Cardiac muscle cell (in vitro differentiated cells and primary cell): ENCODE results near the gene PPP2R2C. TPM values are rescaled to one million over a fixed set of nuclear protein-coding genes. Genes with fewer than 3 reads are reported as not detected.

Experiments
- DNase-seq, 2 donors: peaks; one replicate each; pipeline versions ENCODE4 v3.0.0 to v3.0.0-alpha.2; 2010 to 2017; ENCODE audit warnings: low read depth in 1 of 2, low spot score in 1 of 2
- H3K27ac ChIP-seq: fragments of 200-600 bp; sonication (generic); 2 replicates; pipeline ENCODE4 v1.5.1; 2016
- H3K27me3 ChIP-seq: fragments of 200-600 bp; sonication (generic); 2 replicates; pipeline ENCODE4 v1.6.0; 2016; ENCODE audit warnings: control low read depth
- H3K36me3 ChIP-seq: fragments of 200-600 bp; sonication (generic); 2 replicates; pipeline ENCODE4 v1.5.1; 2016; ENCODE audit warnings: control low read depth
- H3K4me1 ChIP-seq: fragments of 200-600 bp; sonication (generic); 2 replicates; pipeline ENCODE4 v1.8.1; 2017; ENCODE audit warnings: low read depth, mild to moderate bottlenecking, mixed run types
- H3K4me3 ChIP-seq: fragments of 200-600 bp; sonication (generic); 2 replicates; pipeline ENCODE4 v1.5.1; 2016; ENCODE audit warnings: mild to moderate bottlenecking
- H3K9me3 ChIP-seq: fragments of 200-600 bp; sonication (generic); 2 replicates; pipeline ENCODE4 v1.5.1; 2017; ENCODE audit warnings: low read depth, mild to moderate bottlenecking, control low read depth
- CTCF ChIP-seq: IDR thresholded peaks from 2 replicates; pipeline ENCODE4 v1.5.1; 2012; ENCODE audit warnings: low read depth, mild to moderate bottlenecking, low read length
- polyA plus RNA-seq: library from polyadenylated mRNA; unstranded; fragments of >200 nt; fragmentation: Nextera tagmentation; extraction: Ambion mirVana; gene quantifications from 2 replicates; pipeline ENCODE4 v1.2.1, GENCODE V29; 2016
- total RNA-seq: library from RNA; depleted of rRNA; stranded (reverse); fragments of >200 nt; gene quantifications from 2 replicates; pipeline ENCODE4 v1.2.3, GENCODE V29; 2016

Gene PPP2R2C
- total and polyA plus RNA-seq, 2 experiments from 2014 or later: not detected

DNA sequence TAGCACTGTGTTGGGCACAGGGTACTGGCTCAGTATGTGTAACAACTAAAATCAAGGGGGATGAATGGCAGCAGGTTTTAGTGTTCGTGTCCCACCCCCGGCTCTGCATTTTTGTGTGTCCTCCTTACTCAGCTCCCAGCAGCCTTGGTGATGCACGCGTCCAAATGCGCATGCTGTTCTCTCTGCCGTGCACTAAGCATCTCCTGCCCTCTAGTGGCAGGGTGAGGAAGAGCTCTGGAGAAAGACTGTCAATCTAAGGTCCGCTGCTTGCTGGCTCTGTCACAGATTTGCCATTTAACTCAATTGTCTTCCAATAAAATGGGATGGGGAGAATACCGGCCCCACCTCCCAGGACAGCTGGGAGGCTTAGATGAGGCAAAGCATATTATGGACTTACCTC, 141.4 kb downstream of the PPP2R2C start:
- Histone ChIP-seq H3K9me3 (no peaks in the 10 kb centered on the region), H3K27ac (no peak overlapping the region), H3K36me3 (no peaks in the 10 kb centered on the region), H3K4me1 (no peaks in the 10 kb centered on the region), H3K4me3 (no peak overlapping the region), H3K27me3 (peaks cover 2% of the 10 kb centered on the region)
- DNase-seq: peak in 1 of 2 donors; percentile 27
- peak; percentile 63 for TF ChIP-seq CTCF

- peaks cover 2% of the 10 kb centered on the region for H3K27me3 ChIP-seq
- no peak for TF ChIP-seq CTCF
- no peak for DNase-seq
- H3K4me1 ChIP-seq: no peaks in the 10 kb centered on the region
- H3K27ac ChIP-seq: no peak overlapping the region
- H3K4me3 ChIP-seq: no peak overlapping the region
- H3K9me3 ChIP-seq: no peaks in the 10 kb centered on the region
- H3K36me3 ChIP-seq: no peaks in the 10 kb centered on the region
These were observed 142.0 kb downstream of the PPP2R2C start for GRCh38 chr4:6330384-6330767.

GRCh38 chr4:6329478-6330383, 142.7 kb downstream of the PPP2R2C start:
- peaks cover 2% of the 10 kb centered on the region for H3K27me3 ChIP-seq
- no peak for TF ChIP-seq CTCF

GRCh38 chr4:6328526-6328925, 143.9 kb downstream of the PPP2R2C start:
- Histone ChIP-seq H3K36me3 (no peaks in the 10 kb centered on the region), H3K4me3 (no peak overlapping the region), H3K27me3 (peaks cover 2% of the 10 kb centered on the region), H3K9me3 (no peaks in the 10 kb centered on the region), H3K4me1 (no peaks in the 10 kb centered on the region), H3K27ac (no peak overlapping the region)
- DNase-seq: no peak
- no peak for TF ChIP-seq CTCF

More at GRCh38 chr4:6329478-6330383, 142.7 kb downstream of the PPP2R2C start:
- H3K4me1 ChIP-seq: no peaks in the 10 kb centered on the region
- no peak overlapping the region for H3K4me3 ChIP-seq
- H3K27ac ChIP-seq: no peak overlapping the region
- H3K36me3 ChIP-seq: no peaks in the 10 kb centered on the region
- no peaks in the 10 kb centered on the region for H3K9me3 ChIP-seq
- DNase-seq: no peak

- Histone ChIP-seq H3K4me1 (no peaks in the 10 kb centered on the region), H3K27ac (no peak overlapping the region), H3K9me3 (no peaks in the 10 kb centered on the region), H3K4me3 (no peak overlapping the region), H3K36me3 (no peaks in the 10 kb centered on the region), H3K27me3 (peaks cover 2% of the 10 kb centered on the region)
- DNase-seq: peak; percentile 79 to 85
- TF ChIP-seq CTCF: peak; percentile 83
These were observed 145.0 kb downstream of the PPP2R2C start for GRCh38 chr4:6327220-6327917.
